Measurements from ENCODE around the gene SLC66A2.

Gene SLC66A2

DNA sequence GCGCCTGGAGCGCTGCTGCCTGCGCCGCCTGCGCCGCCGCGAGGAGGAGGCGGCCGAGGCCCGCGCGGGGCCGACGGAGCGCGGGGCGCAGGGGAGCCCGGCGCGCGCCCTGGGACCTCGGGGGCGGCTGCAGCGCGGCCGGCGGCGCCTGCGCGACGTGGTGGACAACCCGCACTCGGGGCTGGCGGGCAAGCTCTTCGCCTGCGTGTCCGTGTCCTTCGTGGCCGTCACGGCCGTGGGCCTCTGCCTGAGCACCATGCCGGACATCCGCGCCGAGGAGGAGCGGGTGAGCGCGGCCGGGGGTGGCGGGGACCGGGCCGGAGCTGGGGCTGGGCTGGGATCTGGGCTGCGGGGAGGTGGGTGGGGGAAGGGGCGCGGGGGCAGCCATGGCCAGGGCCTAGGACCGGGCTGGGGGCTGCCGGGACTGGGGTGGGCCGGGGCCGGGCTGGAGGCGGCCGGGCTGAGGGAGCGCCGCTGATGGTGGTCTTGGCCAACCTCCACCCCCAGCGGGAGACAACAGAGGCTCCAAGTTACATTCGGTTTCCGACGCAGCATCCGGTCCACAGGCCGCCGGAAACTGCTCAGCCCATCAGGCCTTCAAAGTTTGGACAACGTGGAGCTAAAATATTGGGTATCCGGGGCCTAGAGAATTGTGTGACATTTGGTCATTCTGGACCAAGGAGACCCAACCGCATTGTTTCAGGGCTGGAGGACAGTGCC is 87.3 kb downstream of the SLC66A2 start:
- no peak for DNase-seq

- DNase-seq: no peak
Measured at GRCh38 chr18:79863161-79864005, 88.1 kb downstream of the SLC66A2 start.

DNA sequence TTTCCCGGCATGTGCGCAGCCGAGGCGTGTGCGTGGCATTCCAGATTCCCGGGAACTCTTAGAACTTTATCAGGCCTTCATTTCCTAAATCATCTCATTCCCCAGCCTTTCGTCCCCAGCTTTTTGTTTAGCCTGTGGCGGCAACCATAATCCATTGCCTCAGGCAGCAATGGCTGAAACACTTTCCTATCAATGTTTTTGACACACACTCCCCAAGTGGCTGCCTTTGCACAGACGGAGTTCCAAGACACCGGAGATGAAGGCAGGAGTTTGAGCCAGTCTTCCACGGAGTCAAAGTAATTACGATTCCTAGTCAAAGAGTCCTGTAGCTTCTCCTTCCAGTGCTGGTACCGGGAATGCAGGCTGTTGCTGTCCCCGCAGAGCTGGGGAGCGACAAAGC is 88.9 kb downstream of the SLC66A2 start:
- DNase-seq: no peak

DNA sequence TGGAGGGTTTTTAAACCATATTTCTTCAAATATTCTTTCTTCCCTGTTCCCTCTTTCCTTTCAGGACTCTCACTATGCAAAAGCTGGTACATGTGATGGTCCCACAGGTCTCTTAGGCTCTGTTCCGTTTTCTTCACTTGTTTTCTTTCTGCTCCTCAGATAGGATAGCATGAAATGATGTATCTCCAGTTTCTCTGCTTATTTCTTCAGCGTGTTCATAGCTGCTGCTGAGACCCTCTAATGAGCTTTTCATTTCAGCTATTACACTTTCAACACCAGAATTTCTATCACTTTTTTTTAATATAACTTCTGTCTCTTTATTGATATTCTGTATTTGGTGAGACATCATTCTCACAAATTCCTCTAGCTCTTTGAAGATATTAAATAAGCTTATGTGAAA is 89.8 kb downstream of the SLC66A2 start:
- DNase-seq: no peak

- DNase-seq: no peak
Measured at GRCh38 chr18:79859314-79859713, 92.1 kb downstream of the SLC66A2 start.

DNA sequence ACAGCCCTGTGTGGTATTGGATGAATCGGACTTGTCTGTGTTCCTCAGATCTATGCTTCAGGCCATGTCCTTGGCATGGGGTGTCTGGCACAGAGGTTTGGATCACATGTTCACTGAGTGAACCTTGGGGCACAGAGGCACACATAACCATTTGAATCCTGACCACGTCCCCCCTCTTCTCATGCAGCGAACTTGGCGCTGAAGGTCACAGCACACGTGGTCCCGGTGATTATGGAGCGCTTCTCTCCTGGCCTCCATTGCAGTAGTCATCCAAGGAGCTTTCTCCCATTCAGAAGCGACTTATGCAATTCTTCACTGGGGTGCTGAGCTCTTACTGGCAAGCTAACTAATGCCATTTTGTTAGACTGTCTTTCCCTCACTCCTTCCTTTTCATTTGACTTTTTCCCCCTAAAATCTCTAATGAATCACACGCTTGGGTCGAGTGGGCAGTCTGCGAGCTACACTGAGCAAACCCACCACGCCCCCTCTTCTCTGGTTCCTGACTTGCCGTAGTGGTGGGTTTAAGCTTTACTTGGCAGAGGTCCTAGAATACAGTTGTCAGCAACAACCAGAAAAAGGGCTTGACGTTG is 94.3 kb downstream of the SLC66A2 start:
- no peak for DNase-seq

DNA sequence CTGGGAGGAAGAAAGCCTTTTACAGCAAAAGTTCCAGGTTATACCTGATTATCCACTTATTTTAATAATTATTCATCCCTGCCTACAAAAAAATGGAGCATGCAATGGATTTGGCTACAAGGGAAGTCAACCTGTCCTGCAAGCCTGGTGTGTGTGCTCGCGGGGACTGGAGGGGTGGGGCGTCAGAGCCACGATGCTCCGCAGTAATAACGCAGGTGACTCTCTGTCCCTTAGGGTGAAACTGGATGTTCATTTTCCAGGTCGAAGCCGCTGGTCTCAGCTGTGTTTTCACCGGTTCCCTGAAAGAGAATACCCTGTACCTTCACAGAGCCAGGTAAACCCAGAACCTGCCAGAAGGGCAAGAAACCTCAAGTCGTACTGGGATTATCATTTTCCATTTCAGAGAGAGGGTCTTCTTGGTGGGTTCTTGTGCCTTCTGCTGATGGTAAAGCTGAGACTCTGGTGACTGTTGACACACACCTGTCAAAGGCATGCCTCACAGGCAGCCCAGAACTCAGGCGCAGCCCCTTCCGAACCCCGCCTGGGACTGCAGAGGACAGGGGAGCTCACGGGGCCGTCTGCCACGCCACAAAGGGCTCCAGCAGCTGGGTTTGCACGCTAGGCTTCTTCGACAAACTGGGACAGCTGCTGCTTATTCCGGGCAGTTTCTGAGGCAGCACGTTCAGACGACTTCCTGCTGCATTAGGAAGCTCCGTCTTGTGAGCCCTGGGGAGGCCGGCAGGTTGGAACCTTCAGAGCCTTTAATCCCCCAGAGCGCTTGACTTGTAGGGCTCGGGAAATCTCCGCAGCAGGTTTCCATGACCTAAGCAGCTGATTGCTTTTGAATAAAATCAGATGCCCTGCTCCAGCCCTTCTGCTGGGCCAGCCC is 95.1 kb downstream of the SLC66A2 start:
- DNase-seq: no peak

GRCh38 chr18:79855147-79855933 is 96.1 kb downstream of the SLC66A2 start:
- no peak for DNase-seq

- DNase-seq: no peak
Measured at GRCh38 chr18:79853993-79854364, 97.5 kb downstream of the SLC66A2 start.

DNA sequence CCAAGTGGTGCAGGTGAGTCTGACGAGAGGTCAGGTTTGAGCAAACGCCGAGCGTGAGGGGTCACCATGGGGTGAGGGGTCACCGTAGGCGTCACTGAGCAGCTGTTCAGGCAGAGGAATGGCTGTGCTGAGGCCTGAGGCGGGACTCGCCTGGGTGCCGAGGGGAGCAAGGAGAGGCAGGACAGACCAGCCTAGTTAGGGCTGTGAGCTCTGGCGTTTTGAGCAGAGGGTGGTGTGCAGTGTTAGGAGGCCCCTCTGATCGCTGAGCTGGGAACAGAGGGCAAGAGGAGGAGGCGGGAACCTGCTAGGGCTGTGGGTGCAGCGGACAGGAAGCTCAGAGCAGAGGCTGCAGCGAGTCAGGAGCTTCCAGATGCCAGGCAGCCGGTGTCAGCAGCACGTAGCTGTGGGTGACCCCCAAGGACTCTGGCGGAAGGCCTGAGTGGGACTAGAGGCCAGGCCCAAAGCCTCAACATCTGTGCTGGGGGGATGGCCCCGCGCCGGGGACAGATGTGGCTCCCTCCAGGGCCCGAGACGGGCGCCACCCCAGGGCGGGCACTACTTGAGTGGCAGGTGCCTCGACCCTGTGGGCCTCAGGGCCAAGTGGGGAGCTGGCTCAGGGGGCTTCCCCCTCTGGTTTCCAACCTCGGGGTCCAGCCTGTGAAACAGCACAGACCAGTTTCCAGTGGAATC is 98.0 kb downstream of the SLC66A2 start:
- no peak for DNase-seq

DNA sequence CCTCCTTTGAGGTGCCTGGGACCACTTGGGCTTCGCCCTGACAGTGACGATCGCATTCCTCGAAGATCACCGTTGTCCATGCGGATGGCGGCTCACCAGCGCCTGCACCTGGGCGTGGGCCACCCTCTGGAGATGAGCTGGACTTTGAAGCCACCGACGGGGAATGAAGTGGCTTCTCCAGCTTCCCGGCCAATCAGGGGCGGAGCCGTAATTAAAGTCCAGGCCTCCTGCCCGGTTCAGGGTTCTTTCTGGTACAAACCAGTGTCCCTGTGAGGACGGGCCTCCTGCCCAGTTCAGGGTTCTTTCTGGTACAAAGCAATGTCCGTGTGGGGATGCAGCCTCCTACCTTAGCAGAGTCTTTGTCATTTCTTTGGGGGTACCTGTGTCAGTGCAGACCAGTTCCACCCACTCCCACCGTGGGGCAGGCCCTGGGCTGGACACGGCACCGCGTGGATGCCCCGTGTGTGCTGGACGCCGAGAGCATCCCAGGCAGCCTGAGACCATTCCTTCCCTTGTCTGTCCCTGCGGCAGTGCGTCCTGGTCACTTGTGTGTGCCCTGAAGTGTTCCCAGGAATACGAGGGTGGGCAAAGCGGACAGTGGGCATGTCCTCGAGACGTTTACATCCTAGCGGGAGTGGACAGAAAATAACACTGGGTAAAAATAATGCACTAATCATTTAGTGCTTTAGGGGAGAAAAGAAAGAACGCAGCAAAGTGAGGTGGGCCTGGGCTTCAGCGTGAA is 98.7 kb downstream of the SLC66A2 start:
- no peak for DNase-seq

Measured in NCI-H510A (cell line).